Activated T-cell treated with anti-CD3 and anti-CD28 coated beads, Interleukin-2, amount 50 U/mL, for 72 hours (primary cell): ENCODE results near the gene CRIP2. TPM values are rescaled to one million over a fixed set of nuclear protein-coding genes. Genes with fewer than 3 reads are reported as not detected.

Source experiments
- ATAC-seq, 2 donors: fragments of 150-1000 bp; cut with Tn5 transposase; replicated peaks in 1 of 2; 2 replicates each; pipeline ENCODE4 v1.10.0; 2021; ENCODE audit warnings: moderate library complexity in 2 of 2, mild to moderate bottlenecking in 1 of 2
- DNase-seq, 2 donors: peaks; one replicate each; pipeline ENCODE4 v3.0.0; 2021 to 2022; ENCODE audit warnings: mixed read lengths in 1 of 2
- H3K27ac Mint-ChIP-seq: one replicate; pipeline ENCODE4 v1.8.0; 2022; ENCODE audit warnings: mild to moderate bottlenecking, moderate library complexity, mixed read lengths
- H3K27me3 Mint-ChIP-seq: one replicate; pipeline ENCODE4 v1.8.0; 2022; ENCODE audit warnings: low read depth, mixed read lengths
- H3K36me3 Mint-ChIP-seq, 2 donors: one replicate each; pipeline ENCODE4 v1.8.0; 2022; ENCODE audit warnings: mixed read lengths in 2 of 2, mild to moderate bottlenecking in 1 of 2; ENCODE audit not compliant: insufficient read depth in 2 of 2
- H3K4me1 Mint-ChIP-seq: one replicate; pipeline ENCODE4 v1.8.0; 2022; ENCODE audit warnings: low read depth, mixed read lengths
- H3K4me3 Mint-ChIP-seq, 2 donors: one replicate each; pipeline ENCODE4 v1.8.0; 2022; ENCODE audit warnings: mild to moderate bottlenecking in 2 of 2, mixed read lengths in 2 of 2, moderate library complexity in 2 of 2
- H3K9me3 Mint-ChIP-seq, 2 donors: one replicate each; pipeline ENCODE4 v1.8.0; 2022; ENCODE audit warnings: mixed read lengths in 2 of 2
- total RNA-seq, 2 donors: library from RNA; stranded (reverse); gene quantifications; one replicate each; pipeline ENCODE4 v1.2.3, GENCODE V29; 2022

The CRIP2 gene
- total RNA-seq, 2 donors from 2014 or later = 1.1 to 1.3 TPM

DNA sequence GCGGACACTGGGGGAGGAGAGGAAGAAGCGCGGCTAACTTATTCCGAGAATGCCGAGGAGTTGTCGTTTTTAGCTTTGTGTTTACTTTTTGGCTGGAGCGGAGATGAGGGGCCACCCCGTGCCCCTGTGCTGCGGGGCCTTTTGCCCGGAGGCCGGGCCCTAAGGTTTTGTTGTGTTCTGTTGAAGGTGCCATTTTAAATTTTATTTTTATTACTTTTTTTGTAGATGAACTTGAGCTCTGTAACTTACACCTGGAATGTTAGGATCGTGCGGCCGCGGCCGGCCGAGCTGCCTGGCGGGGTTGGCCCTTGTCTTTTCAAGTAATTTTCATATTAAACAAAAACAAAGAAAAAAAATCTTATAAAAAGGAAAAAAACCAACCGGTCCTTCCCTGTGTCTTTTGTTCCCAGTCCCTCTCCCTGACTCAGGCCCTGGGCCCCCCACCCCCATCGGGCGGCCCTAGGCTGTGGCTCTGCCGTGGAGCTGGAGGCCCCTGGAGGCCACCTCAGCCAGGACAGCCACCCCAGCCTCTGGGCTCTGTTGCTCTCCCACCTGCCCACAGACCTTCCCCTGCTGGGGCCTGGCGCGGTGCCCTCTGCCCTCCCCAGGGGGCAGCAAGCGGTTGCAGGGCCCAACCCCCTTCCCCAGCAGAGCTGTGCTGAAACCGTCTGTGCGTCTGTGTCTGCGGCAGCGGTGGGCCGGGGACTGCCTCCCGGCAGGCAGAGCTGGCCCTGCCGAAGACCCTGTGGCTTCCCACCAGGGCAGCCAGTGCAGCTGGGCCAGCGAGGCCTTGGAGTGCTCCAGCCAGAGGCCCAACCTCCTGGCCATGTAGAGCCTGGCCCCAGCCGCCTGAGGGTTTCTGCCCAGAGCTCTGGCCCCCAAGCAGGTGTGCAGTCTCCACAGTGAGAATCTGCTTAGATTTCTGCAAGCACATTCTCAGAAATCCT, 4.0 kb upstream of the CRIP2 start:
- H3K27me3 Mint-ChIP-seq = no peaks in the 10 kb centered on the region
- DNase-seq (no peak), ATAC-seq (no peak)
- no peaks in the 10 kb centered on the region for H3K36me3 Mint-ChIP-seq
- H3K9me3 Mint-ChIP-seq = no peaks in the 10 kb centered on the region
- no peak overlapping the region for H3K27ac Mint-ChIP-seq
- H3K4me1 Mint-ChIP-seq = no peaks in the 10 kb centered on the region
- no peak overlapping the region for H3K4me3 Mint-ChIP-seq

DNA sequence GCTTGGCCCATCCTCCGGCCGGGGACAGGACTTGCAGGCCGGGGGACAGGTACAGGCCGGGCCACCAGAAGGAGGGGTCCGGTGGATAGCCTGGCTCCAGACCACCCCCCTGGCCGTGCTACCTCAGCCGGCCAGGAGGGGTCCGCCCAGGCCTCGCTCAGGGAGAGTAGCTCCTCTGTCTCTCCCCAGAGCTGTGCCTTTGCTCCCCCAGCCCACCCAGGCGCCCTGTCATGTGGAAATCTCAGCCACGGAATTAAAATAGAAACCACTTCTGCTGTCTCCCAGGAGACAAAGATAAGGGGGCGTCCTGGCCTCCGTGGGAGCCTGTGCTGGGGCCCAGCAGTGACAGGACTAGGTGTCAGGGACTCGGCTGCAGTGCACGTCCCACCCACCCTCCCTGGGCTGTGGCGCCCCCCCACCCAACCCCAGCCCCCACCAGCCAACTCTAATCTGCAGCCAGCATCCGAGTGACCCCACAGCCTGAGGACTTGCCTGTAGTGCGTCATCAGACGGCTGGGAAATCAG, 3.3 kb upstream of the CRIP2 start:
- H3K36me3 Mint-ChIP-seq = no peaks in the 10 kb centered on the region
- H3K4me3 Mint-ChIP-seq = no peak overlapping the region
- DNase-seq = no peak
- no peaks in the 10 kb centered on the region for H3K27me3 Mint-ChIP-seq
- ATAC-seq = no peak
- H3K27ac Mint-ChIP-seq = no peak overlapping the region
- no peaks in the 10 kb centered on the region for H3K9me3 Mint-ChIP-seq
- no peaks in the 10 kb centered on the region for H3K4me1 Mint-ChIP-seq

DNA sequence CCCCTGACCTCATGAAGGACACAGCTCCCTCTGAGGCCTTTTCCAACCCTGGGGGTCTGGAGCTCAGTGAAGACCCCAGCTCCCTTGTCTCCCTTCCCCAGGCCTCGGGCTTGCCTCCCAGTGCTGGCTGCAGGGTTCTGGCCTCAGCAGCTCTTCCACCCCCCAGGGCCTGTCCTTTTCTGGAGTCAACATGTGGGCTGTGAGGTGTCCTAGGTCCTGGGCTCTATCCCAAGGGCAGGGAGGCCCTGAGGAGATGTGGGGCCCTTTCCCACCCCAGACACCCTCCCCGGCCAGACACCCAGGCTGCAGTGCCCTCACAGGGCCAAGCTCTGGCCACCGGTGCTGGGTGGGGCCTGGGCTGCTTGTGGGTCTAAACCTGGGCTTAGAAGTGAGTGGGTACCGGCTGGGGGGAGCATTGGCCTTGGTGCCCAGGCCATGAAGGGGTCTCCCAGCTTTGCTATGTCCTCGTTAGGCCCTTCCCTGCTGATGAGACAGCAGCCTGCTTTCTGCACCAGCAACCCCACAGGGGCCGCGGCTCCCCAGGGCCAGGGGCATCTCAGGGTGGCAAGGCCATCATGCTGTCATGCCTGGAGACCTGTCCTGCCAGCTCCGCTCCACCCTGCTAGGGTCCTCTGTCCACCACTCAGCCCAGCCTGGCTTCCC, 2.7 kb upstream of the CRIP2 start:
- Mint-ChIP-seq H3K9me3 (no peaks in the 10 kb centered on the region), H3K4me1 (no peaks in the 10 kb centered on the region), H3K36me3 (no peaks in the 10 kb centered on the region), H3K4me3 (no peak overlapping the region), H3K27ac (no peak overlapping the region), H3K27me3 (no peaks in the 10 kb centered on the region)
- no peak for ATAC-seq
- no peak for DNase-seq

DNA sequence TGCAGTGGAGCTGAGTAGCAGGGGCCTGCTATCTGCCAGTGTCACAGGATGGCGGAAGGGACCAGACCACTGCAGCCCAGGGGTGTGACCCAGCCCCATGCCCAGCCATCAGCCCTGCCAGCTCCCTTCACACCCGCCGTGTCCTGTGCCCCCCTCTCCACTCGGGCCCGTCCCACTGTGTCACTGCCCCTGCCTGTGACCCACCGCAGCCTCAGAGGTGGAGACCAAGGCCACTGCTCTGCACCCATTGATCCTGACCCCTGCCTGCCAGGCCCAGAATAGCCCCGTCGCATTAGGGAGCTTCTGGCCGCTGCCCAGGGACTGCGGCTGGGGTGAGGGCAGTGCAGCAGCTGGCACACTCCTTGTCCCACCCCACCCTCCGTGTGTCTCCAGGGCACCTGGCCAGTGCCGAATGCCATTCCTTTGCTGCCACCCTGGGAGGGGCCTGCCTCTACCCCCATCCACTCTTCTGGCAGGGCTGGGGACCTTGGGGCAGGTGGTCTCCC, 2.1 kb upstream of the CRIP2 start:
- no peak for ATAC-seq
- H3K9me3 Mint-ChIP-seq = no peaks in the 10 kb centered on the region
- peaks cover 5% of the 10 kb centered on the region for H3K4me1 Mint-ChIP-seq
- H3K27me3 Mint-ChIP-seq = peaks cover 6% of the 10 kb centered on the region
- H3K4me3 Mint-ChIP-seq = no peak overlapping the region
- H3K27ac Mint-ChIP-seq = no peak overlapping the region
- H3K36me3 Mint-ChIP-seq = peaks cover 4 to 5% of the 10 kb centered on the region in 2 donors
- no peak for DNase-seq

DNA sequence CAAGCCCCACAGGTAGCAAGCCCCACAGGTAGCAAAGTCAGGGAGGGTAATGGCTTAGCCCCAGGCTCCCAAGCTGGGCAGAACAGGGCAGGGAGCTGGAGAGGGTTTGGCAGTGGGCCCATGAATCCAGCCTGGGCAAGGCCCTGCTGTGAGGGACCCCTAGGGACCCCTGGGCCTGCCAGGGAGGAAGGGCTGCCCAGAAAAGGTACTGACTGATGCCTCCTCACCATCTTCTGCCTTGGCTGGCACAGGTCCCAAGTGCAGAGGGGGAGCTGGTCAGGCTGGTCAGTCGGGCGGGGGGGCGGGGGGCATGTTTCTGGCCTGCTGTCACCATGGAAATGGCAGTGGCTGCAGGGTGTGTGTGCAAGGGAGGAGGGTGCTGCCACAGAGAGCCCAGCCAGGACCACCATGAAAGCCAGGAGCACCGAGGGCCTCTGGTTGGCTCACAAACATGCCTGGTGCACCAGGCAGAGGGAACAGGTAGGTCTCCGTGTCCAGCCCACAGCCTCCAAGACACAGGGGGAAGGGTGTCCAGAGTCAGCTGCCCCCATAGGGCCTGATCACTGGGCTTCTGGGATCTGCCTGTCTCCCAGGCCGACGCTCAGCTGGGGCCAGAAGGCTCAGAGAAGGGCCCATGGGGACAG, 1.5 kb upstream of the CRIP2 start:
- H3K27me3 Mint-ChIP-seq = peaks cover 8% of the 10 kb centered on the region
- no peak for ATAC-seq
- peaks cover 4 to 5% of the 10 kb centered on the region in 2 donors for H3K36me3 Mint-ChIP-seq
- peak overlapping the region; percentile 67 to 72 for H3K4me3 Mint-ChIP-seq
- H3K27ac Mint-ChIP-seq = no peak overlapping the region
- peaks cover 6% of the 10 kb centered on the region for H3K4me1 Mint-ChIP-seq
- H3K9me3 Mint-ChIP-seq = no peaks in the 10 kb centered on the region
- DNase-seq = no peak

DNA sequence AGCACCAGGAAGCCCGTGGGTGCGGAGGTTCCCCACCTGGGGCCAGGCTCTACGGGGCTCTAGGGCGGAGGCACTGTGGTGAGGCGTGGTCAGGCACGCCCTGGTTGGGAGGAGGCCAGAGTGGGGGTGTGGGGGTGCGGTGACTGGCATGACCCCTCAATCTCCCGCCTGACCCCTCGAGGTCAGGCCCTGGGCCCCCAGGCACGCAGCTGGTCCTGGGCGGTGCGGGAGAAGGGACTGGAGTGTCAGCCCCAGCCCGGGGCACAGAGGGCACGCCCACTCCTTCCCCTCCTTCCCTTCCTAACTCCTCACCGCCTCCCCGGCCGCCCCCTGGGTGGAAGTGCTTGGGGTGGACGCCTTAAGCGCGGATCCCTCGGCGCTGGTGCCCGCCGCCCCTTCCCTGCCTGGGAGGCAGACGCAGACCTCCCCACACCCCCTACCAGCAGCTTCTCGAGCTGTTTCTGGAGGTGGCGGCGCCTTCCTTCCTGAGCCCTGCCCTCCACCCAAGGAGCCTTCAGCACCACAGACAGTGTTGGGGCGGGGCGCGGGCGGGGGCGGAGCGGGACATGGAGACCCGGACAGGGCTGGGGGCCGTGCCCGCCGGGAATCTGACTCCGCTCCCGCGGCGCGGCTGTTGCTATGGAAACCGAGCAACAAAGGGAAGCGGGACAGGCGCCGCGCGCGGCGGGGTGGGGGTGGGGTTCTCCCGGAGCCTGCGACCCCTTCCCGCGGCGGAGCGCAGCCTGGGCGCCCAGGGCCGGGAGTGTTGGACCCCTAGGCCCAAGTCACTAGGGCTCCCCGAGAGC, 741 bp upstream of the CRIP2 start:
- Mint-ChIP-seq H3K36me3 (peaks cover 4 to 5% of the 10 kb centered on the region in 2 donors), H3K9me3 (no peaks in the 10 kb centered on the region), H3K4me1 (peaks cover 6% of the 10 kb centered on the region), H3K27me3 (peaks cover 8% of the 10 kb centered on the region), H3K4me3 (peak overlapping the region; percentile 67 to 72), H3K27ac (no peak overlapping the region)
- peak; percentile 36 to 58 for DNase-seq
- peak; percentile 63 to 68 for ATAC-seq

GRCh38 chr14:105475269-105476096, 862 bp downstream of the CRIP2 start:
- Mint-ChIP-seq H3K36me3 (peaks cover 4 to 6% of the 10 kb centered on the region in 2 donors), H3K27me3 (peaks cover 20% of the 10 kb centered on the region), H3K4me3 (peak overlapping the region; percentile 29 to 52), H3K9me3 (no peaks in the 10 kb centered on the region), H3K4me1 (peaks cover 14% of the 10 kb centered on the region), H3K27ac (no peak overlapping the region)
- no peak for ATAC-seq
- no peak for DNase-seq

GRCh38 chr14:105476097-105476830, 1.6 kb downstream of the CRIP2 start:
- no peaks in the 10 kb centered on the region for H3K9me3 Mint-ChIP-seq
- H3K4me1 Mint-ChIP-seq = peaks cover 18% of the 10 kb centered on the region
- H3K36me3 Mint-ChIP-seq = peaks cover 4 to 6% of the 10 kb centered on the region in 2 donors
- H3K27me3 Mint-ChIP-seq = peaks cover 20% of the 10 kb centered on the region
- DNase-seq (no peak), ATAC-seq (no peak)
- H3K27ac Mint-ChIP-seq = no peak overlapping the region
- no peak overlapping the region for H3K4me3 Mint-ChIP-seq

- ATAC-seq (no peak), DNase-seq (no peak)
- H3K27me3 Mint-ChIP-seq = peaks cover 20% of the 10 kb centered on the region
- H3K9me3 Mint-ChIP-seq = no peaks in the 10 kb centered on the region
- H3K36me3 Mint-ChIP-seq = peaks cover 4 to 6% of the 10 kb centered on the region in 2 donors
- peak overlapping the region; percentile 5 to 34 for H3K4me3 Mint-ChIP-seq
- peaks cover 24% of the 10 kb centered on the region for H3K4me1 Mint-ChIP-seq
- H3K27ac Mint-ChIP-seq = no peak overlapping the region
Measured at GRCh38 chr14:105476831-105477659, 2.4 kb downstream of the CRIP2 start.

DNA sequence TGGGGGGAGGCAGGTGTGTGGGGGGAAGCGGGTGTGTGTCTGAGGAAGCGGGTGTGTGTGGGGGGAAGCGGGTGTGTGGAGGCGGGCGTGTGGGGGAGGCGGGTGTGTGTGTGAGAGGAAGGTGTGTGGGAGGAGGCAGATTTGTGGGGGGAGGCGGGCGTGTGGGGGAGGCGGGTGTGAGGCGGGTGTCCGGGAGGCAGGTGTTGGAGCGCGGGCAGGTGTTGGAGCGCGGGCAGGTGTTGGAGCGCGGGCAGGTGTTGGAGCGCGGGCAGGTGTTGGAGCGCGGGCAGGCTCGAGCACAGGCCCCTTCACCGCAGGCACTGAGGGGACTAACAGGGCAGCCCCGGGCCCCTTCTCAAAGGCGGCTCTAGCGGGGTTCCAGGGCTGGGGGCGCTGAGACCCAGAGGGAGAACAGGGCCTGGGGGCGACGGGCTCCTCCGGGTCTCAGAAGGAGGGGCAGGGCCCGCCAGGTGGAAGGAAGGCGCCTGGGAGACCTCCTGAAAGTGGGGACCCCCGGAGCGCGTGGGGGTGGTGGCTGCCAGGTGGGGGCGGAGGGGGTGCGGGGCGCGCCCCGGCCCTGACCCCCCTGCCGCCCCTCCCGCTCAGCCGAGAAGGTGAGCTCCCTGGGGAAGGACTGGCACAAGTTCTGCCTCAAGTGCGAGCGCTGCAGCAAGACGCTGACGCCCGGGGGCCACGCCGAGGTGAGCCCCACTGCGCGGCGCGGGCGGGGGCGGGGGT, 3.2 kb downstream of the CRIP2 start:
- Mint-ChIP-seq H3K4me1 (peaks cover 32% of the 10 kb centered on the region), H3K27me3 (peaks cover 20% of the 10 kb centered on the region), H3K36me3 (peaks cover 4 to 6% of the 10 kb centered on the region in 2 donors), H3K27ac (no peak overlapping the region), H3K4me3 (no peak overlapping the region), H3K9me3 (no peaks in the 10 kb centered on the region)
- DNase-seq (no peak), ATAC-seq (no peak)
